Peyer's patch (tissue), 4 donors: ENCODE measurements around the gene CRACR2A.

ENCODE experiments used
- POLR2A ChIP-seq, 2 donors: fragments of 450-650 bp; IDR thresholded peaks; one replicate each; pipeline ENCODE4 v1.5.1; 2017; ENCODE audit warnings: antibody characterized with exemption in 2 of 2, mild to moderate bottlenecking in 2 of 2, moderate library complexity in 2 of 2
- TF ChIP-seq, protein P1 (sequence below), 6 experiments: fragments of 450-650 bp in 4 of 6; fragments of 200-600 bp in 2 of 6; sonication (generic) in 1 of 6; IDR thresholded peaks; one replicate each; pipeline ENCODE4 v1.5.1; 2017 to 2019; ENCODE audit warnings: antibody characterized with exemption in 6 of 6, mild to moderate bottlenecking in 3 of 6, moderate library complexity in 1 of 6

DNA sequence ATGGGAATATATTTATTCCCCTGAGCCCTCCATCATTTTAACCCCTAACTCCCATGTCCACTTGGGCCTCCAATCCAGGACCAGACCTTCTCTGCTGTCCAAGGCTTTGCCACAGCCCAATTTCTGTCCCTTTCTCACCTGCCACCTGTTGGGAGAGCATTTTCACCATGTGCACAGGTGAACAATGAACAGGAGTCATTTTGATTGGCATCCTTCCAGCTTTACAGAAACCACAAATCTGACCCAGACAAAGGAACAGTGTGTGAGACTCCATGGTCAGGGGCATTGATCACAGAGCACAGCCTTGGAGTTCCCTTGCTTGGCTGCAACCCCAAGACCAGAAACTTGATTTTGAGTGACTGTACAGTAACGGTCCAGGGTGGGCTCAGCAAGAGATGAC, 91.9 kb downstream of the CRACR2A start:
- TF ChIP-seq, protein P1, sequence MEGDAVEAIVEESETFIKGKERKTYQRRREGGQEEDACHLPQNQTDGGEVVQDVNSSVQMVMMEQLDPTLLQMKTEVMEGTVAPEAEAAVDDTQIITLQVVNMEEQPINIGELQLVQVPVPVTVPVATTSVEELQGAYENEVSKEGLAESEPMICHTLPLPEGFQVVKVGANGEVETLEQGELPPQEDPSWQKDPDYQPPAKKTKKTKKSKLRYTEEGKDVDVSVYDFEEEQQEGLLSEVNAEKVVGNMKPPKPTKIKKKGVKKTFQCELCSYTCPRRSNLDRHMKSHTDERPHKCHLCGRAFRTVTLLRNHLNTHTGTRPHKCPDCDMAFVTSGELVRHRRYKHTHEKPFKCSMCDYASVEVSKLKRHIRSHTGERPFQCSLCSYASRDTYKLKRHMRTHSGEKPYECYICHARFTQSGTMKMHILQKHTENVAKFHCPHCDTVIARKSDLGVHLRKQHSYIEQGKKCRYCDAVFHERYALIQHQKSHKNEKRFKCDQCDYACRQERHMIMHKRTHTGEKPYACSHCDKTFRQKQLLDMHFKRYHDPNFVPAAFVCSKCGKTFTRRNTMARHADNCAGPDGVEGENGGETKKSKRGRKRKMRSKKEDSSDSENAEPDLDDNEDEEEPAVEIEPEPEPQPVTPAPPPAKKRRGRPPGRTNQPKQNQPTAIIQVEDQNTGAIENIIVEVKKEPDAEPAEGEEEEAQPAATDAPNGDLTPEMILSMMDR (IDR thresholded peaks at IDR 0.05), result no peak
- no peak for TF ChIP-seq POLR2A (IDR thresholded peaks at IDR 0.05)
